GM19351 (cell line): ENCODE measurements around the gene IMPA2.

Experiments used
- ATAC-seq: cut with Tn5 transposase; IDR thresholded peaks from one replicate; pipeline ENCODE4 v1.9.1; 2021; ENCODE audit warnings: mild to moderate bottlenecking, moderate library complexity; ENCODE audit not compliant: unreplicated experiment

IMPA2 gene

GRCh38 chr18:11987527-11987926 lies 6.2 kb downstream of the IMPA2 start:
- no peak for ATAC-seq

DNA sequence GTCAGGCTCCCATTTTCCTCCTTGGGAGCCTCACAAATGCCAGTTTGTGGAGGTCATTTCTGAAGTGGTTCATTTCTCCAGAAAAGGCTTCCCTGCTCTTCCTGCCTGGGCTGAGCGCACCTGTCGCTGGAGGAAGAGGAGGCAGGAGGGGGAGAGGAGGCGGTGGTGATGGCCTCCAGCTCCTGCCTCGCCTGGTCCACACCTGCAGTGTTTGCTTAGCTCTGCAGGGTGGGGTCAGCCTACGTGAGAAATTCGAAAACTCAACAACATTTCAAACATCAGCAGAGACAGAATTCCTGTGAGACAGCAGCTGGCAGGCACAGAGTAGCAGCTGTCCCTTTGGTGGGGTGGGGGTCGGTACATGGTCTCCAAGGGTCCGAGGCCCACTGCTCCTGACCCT lies 7.9 kb downstream of the IMPA2 start:
- no peak for ATAC-seq

DNA sequence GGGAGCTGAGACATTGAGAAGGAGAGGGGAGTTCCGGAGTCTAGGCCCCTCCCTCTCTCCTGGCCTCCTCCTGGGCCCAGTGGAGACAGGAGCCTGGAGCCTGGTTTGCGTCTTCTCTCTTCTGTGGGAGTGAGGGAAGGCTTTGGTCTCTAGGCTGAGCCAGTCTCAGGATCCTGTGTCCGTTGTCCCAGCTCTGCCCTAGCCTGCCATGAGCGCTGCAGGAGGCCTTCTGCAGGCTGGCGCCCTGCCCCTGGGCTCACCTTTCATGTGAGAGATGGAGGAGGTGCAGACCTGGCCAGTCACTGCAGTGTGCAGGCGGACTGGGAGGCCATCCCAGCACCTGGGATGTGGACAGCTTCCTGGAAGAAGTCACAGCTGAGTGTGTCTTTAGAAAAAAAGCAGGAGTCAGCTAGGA lies 8.7 kb downstream of the IMPA2 start:
- ATAC-seq, result no peak

DNA sequence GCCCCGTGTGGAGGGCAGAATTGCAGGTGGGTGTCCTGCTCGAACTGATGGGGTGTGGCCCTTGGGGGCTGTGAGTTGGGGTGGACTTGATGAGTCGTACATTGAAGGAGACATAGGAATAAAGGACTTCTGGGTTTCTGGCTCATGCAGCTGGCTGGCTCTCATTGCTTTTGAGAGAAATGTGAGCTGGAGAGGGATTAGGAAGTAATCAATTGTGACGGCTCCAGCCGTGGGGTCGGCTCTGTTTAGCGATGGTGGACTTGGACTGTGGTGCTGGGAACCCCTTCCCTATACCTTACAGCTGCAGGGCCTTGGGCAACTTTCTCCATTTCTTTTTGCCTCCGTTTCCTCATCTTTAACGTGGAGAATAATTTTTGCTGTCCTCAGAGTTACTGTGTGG lies 9.2 kb downstream of the IMPA2 start:
- no peak for ATAC-seq

DNA sequence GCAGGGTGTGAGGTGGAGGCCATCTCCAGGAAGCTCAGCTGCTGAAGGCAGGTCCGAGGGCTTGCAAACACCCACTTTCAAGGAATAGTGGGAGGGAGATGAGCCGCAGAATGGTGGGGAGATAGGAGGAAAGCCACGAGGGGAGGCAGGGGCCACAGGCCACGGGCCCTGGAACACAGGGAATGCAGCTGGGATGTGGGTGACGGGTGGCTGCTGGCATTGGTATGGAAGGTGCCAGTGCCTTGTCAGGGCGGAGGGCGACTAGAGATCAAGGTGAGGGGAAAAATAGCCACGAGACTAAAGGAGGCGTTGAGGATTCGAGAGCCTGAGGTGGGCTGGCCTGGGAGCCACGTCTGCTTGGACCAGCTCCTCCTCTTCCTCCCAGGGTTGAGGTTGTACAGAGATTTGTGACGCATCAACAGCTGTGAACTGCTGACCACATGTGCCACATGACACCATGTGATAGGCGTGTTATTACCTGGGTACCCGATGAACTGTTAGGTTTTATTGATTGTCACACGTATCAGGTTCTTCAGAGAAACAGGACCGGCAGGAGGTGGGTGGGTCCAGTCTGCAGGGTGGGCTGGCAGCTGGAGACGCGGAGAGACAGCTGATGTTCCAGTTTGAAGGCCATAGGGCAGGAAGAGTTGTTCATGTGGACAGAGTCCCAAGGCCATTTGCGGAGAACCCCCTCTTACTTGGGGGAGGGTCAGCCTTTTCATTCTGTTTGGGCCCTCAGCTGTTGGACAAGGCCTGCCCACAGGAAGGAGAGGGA lies 9.9 kb downstream of the IMPA2 start:
- ATAC-seq, result no peak

GRCh38 chr18:11992096-11992790 lies 10.9 kb downstream of the IMPA2 start:
- ATAC-seq, result no peak

DNA sequence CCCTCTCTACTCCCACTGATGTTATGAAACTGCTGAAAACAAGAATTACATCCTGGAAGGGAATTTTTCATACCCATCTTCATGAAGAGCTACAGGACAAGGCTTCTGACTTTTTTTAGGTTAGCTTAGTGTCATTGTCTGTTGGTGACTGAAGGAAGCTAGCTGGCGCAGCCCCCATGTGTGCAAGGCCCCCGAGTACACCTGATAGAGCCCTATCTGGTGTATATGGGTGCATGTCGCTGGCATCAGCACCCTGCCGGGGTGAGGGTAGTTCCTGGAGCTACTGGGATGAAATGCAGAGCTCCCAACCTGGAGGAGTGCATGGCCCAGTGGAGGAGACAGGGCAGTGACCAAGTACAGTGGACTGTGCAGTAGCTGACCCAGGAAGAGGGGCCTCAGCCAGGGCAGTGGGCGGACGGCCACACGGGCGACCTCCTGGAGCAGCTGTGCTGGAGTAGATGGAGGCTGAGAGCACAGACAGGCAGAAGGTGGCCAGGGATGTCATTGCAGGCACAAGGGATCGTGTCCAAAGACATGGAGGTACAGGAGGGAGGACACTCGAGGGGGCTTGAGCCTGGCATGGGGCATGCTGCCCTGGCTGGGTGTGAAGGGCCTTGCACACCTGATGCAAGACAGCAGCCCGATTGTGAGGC lies 12.1 kb downstream of the IMPA2 start:
- no peak for ATAC-seq

DNA sequence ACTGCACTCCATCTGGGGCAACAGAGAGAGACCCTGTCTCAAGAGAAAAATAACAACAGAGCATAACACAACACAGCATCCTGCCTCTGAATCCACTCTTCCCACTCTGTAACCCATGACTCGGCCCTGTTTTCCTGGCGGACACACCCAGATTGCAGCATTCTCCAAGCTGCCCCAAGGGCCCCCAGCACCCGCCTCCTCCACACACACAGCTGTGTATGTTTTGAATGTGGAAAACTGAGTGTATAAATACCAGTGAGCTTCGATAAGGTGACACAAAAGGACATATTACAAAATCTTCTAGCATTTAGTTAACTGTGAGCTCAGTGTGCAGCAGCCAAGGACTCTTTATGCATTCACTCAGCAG lies 13.0 kb downstream of the IMPA2 start:
- ATAC-seq, result no peak

DNA sequence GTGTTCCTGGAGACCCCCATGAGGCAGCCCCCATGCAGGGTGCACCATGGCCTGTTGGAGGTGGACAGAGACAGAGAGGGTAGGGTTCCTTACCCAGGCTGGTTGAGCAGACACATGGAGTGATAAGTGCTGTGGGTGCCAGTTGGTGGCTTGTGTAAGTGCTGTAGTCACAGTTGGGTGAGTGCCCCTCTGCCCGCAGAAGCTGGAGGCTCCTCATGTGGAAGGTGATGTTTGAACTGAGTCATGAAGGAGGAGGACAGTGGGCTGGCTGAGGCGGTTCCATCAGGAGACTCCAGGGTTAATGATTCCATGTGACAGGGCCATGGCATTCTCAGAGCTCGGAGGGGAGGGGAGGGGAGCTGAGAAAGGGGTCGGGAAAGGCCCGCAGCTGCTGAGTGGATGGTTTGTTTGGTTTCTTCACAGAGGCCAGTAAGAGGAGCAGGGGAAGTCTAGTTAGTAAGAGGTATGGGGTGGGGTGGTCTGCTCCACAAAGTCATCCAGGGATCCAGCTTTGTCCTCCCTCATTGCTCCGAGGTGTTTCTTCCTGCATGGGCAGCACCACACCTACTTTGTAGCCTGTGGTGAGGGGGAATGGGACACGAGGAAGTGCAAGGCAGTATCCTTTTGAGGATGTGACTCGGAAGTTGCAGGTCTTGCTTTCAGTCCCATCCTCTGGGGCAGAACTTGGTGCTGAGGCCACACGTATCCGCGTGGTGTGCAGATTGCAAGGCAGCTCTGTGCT lies 13.6 kb downstream of the IMPA2 start:
- no peak for ATAC-seq

DNA sequence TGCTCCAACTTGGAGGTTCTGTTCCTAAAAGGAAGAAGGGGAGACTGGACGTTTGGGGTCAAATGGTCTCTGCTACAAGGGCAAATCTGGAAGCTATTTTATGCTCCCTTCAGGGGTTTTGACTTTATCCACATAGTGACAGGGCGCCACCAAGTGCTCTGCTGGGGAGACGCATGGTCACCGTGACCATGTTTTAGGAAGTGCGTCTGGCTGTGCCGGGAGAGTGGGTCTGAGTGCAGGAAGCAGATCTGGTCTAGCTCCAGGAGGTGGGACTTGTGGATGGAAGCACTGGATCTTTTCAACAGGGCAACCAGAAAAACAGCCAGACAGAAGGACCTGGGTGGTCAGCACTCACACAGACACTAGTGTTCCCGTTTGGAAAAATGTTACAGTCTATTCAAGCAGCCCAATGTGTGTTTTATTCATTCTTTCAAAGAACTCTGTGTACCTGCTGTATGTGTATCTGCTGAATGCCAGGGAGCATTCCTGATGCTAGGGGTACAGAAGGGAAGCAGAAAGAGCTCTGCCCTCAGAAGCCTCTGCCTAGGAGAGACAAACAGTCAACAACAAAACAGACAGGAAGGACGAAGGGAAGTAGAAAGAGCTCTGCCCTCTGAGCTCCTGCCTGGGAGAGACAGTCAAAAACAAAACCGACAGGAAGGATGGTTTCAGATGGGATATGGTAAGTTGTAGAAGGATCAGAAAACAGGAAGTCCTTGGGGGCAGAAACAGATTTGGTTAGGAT lies 14.3 kb downstream of the IMPA2 start:
- peak; percentile 84 for ATAC-seq

GRCh38 chr18:11996190-11996754 lies 15.0 kb downstream of the IMPA2 start:
- no peak for ATAC-seq

DNA sequence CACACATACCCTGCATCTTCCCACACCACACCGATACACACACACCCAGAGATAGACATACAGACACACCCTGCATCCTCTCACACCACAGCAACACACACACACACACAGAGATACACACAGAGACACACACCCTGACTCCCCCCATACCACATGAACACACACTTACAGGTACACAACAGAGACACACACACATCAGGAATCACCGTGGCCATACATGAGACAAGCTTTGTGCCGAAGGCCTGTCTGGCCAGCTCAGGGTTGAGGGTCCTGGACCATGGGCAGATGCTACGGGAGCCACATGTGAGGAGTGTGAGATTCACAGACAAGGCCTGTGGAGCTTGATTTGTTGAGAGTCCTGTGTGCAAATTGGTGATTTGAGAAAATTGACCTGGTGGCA lies 15.6 kb downstream of the IMPA2 start:
- no peak for ATAC-seq

DNA sequence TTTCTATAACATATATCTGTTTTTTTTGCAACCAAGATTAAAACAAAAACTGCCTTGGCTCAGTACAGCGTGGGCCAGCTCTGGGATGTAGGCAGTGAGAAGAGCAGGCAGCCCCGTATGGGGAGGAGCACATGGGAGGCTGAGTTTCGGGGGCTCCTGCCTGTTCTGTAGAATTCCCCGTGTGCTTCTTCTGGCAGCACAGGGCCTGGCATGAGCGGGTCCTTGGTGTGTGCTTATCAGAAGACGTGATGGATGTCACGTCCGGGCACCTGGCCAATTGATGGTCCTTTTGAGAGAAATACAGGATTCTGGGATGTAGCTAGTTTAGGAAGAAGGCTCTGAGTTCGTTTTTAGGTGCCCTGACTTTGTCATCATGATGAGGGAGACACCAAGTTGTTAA lies 16.2 kb downstream of the IMPA2 start:
- no peak for ATAC-seq

DNA sequence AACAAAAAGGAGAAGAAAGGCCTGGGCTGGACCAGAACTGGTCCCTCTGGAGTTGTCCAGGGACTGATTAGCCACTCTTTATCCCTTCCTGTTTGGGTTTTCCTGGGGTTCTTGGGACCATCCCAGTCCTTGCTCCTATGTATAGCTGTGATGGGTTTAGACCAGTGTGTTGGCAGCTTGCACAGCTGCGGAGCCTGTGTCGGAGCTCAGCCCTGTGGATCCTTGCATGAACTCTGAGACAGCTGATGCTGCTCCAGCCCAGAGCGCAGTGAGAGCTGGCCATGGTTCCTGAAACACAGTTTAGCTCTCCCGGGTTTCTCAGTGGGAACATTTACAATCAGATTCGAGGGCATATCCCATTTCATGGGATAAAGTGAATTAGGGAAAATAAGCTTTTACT lies 16.9 kb downstream of the IMPA2 start:
- no peak for ATAC-seq

DNA sequence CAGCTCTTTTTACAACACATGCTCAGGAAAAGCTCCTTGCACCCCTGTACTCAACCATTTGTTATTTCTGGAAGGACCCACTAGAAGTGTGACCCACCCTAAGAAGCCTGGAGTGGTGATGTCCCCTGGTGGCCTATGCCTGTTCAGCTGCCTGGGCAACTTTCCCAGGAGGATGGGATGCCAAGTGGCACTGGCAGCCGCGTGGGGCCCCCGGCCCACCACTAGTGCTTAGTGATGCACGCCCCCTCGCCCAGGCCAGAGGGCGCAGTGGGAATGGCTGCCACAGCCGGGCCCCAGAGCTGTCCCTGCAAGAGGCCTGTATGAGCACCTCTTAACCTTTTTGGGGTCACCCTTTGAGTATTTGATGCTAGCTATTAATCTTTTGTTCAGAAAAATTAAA lies 18.1 kb downstream of the IMPA2 start:
- ATAC-seq, result no peak

GRCh38 chr18:12000072-12000659 lies 18.9 kb downstream of the IMPA2 start:
- no peak for ATAC-seq

DNA sequence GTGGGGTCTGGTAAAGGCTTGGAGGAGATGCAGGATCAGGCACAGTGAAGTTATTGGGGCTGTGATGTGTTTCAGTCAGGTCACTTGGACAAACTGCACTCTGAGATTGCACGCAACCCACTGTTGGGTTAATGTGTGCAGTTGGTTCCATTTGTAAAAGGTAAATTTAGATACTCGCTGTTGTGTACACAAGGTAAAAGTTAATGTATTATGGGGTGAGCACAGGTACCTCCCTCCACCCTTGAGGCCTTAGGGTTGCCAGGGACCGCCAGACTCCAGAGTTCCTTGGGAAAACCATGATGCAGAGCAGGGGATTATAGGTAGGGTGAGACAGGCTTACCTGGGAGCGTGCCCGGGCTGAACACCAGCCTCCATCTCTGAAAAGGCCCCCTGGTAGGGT lies 20.1 kb downstream of the IMPA2 start:
- no peak for ATAC-seq

GRCh38 chr18:12003894-12004293 lies 22.6 kb downstream of the IMPA2 start:
- no peak for ATAC-seq

GRCh38 chr18:12005538-12006487 lies 24.5 kb downstream of the IMPA2 start:
- no peak for ATAC-seq
